ENCODE measurements around the gene PRICKLE2.

PRICKLE2 gene

GRCh38 chr3:64218746-64219145 is 6.5 kb downstream of the PRICKLE2 start:
- DNase-seq (ENCODE audit: low read depth), result no peak

GRCh38 chr3:64218329-64218728 is 6.9 kb downstream of the PRICKLE2 start:
- no peak for DNase-seq (ENCODE audit: low read depth)

GRCh38 chr3:64216274-64217147 is 8.8 kb downstream of the PRICKLE2 start:
- DNase-seq (ENCODE audit: low read depth), result no peak

GRCh38 chr3:64215559-64215958 is 9.7 kb downstream of the PRICKLE2 start:
- DNase-seq (ENCODE audit: low read depth), result no peak

GRCh38 chr3:64215103-64215502 is 10.2 kb downstream of the PRICKLE2 start:
- no peak for DNase-seq (ENCODE audit: low read depth)

GRCh38 chr3:64214381-64215018 is 10.8 kb downstream of the PRICKLE2 start:
- no peak for DNase-seq (ENCODE audit: low read depth)

GRCh38 chr3:64213962-64214379 is 11.3 kb downstream of the PRICKLE2 start:
- DNase-seq (ENCODE audit: low read depth), result no peak

GRCh38 chr3:64213224-64213878 is 11.9 kb downstream of the PRICKLE2 start:
- no peak for DNase-seq (ENCODE audit: low read depth)

- DNase-seq (ENCODE audit: low read depth), result no peak
Observed at GRCh38 chr3:64209866-64210621, 15.2 kb downstream of the PRICKLE2 start.

GRCh38 chr3:64207289-64208080 is 17.8 kb downstream of the PRICKLE2 start:
- DNase-seq (ENCODE audit: low read depth), result no peak

GRCh38 chr3:64203969-64204908 is 21.0 kb downstream of the PRICKLE2 start:
- DNase-seq (ENCODE audit: low read depth), result no peak

- DNase-seq (ENCODE audit: low read depth), result no peak
Observed at GRCh38 chr3:64203216-64203615, 22.1 kb downstream of the PRICKLE2 start.

- no peak for DNase-seq (ENCODE audit: low read depth)
Observed at GRCh38 chr3:64199932-64200331, 25.3 kb downstream of the PRICKLE2 start.

- DNase-seq (ENCODE audit: low read depth), result no peak
Observed at GRCh38 chr3:64196236-64196929, 28.9 kb downstream of the PRICKLE2 start.

GRCh38 chr3:64195789-64196188 is 29.5 kb downstream of the PRICKLE2 start:
- no peak for DNase-seq (ENCODE audit: low read depth)

- no peak for DNase-seq (ENCODE audit: low read depth)
Observed at GRCh38 chr3:64191822-64192221, 33.4 kb downstream of the PRICKLE2 start.

- DNase-seq (ENCODE audit: low read depth), result no peak
Observed at GRCh38 chr3:64190517-64191515, 34.5 kb downstream of the PRICKLE2 start.

Data from T follicular helper cell (primary cell).